ENCODE measurements around the gene TOM1L2. TPM values are rescaled to one million over a fixed set of nuclear protein-coding genes. Genes with fewer than 3 reads are reported as not detected.

The TOM1L2 gene
- total RNA-seq, 1 donor from 2014 or later, result 16.3 TPM

- no peak for TF ChIP-seq CTCF (IDR thresholded peaks at IDR 0.05; ENCODE audit: insufficient read depth, low read length, poor library complexity, severe bottlenecking)
- no peak for DNase-seq (ENCODE audit: low read depth)
- peaks cover 3% of the 10 kb centered on the region for H3K36me3 ChIP-seq (ENCODE audit: control insufficient read depth, insufficient read depth, low read length)
- H3K4me3 ChIP-seq (ENCODE audit: low read depth, low read length), result no peak overlapping the region
- no peaks in the 10 kb centered on the region for H3K27me3 ChIP-seq (ENCODE audit: control insufficient read depth, insufficient read depth, low read length)
These were observed 147.2 kb downstream of the TOM1L2 start for GRCh38 chr17:17824783-17825614.

GRCh38 chr17:17824119-17824782, 147.9 kb downstream of the TOM1L2 start:
- no peak for TF ChIP-seq CTCF (IDR thresholded peaks at IDR 0.05; ENCODE audit: insufficient read depth, low read length, poor library complexity, severe bottlenecking)
- Histone ChIP-seq H3K4me3 (ENCODE audit: low read depth, low read length) (no peak overlapping the region), H3K36me3 (ENCODE audit: control insufficient read depth, insufficient read depth, low read length) (peaks cover 3% of the 10 kb centered on the region), H3K27me3 (ENCODE audit: control insufficient read depth, insufficient read depth, low read length) (no peaks in the 10 kb centered on the region)
- DNase-seq (ENCODE audit: low read depth), result no peak

- DNase-seq (ENCODE audit: low read depth), result no peak
- H3K27me3 ChIP-seq (ENCODE audit: control insufficient read depth, insufficient read depth, low read length), result no peaks in the 10 kb centered on the region
- peak overlapping the region; percentile 29 for H3K4me3 ChIP-seq (ENCODE audit: low read depth, low read length)
- peaks cover 3% of the 10 kb centered on the region for H3K36me3 ChIP-seq (ENCODE audit: control insufficient read depth, insufficient read depth, low read length)
- no peak for TF ChIP-seq CTCF (IDR thresholded peaks at IDR 0.05; ENCODE audit: insufficient read depth, low read length, poor library complexity, severe bottlenecking)
These were observed 148.6 kb downstream of the TOM1L2 start for GRCh38 chr17:17823433-17824118.

GRCh38 chr17:17822616-17823015, 149.6 kb downstream of the TOM1L2 start:
- no peaks in the 10 kb centered on the region for H3K27me3 ChIP-seq (ENCODE audit: control insufficient read depth, insufficient read depth, low read length)
- H3K36me3 ChIP-seq (ENCODE audit: control insufficient read depth, insufficient read depth, low read length), result peaks cover 3% of the 10 kb centered on the region
- no peak overlapping the region for H3K4me3 ChIP-seq (ENCODE audit: low read depth, low read length)

GRCh38 chr17:17822189-17822588, 150.0 kb downstream of the TOM1L2 start:
- Histone ChIP-seq H3K27me3 (ENCODE audit: control insufficient read depth, insufficient read depth, low read length) (no peaks in the 10 kb centered on the region), H3K36me3 (ENCODE audit: control insufficient read depth, insufficient read depth, low read length) (peaks cover 3% of the 10 kb centered on the region), H3K4me3 (ENCODE audit: low read depth, low read length) (no peak overlapping the region)
- DNase-seq (ENCODE audit: low read depth), result no peak
- TF ChIP-seq CTCF (IDR thresholded peaks at IDR 0.05; ENCODE audit: insufficient read depth, low read length, poor library complexity, severe bottlenecking), result no peak

More at GRCh38 chr17:17822616-17823015, 149.6 kb downstream of the TOM1L2 start:
- TF ChIP-seq CTCF (IDR thresholded peaks at IDR 0.05; ENCODE audit: insufficient read depth, low read length, poor library complexity, severe bottlenecking), result no peak
- no peak for DNase-seq (ENCODE audit: low read depth)

Measured in kidney epithelial cell (primary cell).